Stomach (tissue), 9 donors: Measurements from ENCODE around the gene RPS14. TPM values are rescaled to one million over a fixed set of nuclear protein-coding genes. Genes with fewer than 3 reads are reported as not detected.
A peak's percentile ranks its signal among the peaks of the same experiment; 100 is the strongest.

Experiments used
- DNase-seq, 2 donors: peaks; one replicate each; pipeline versions ENCODE4 v3.0.0 to v3.0.0-alpha.2; 2013 to 2019
- H3K27ac ChIP-seq, 5 donors: fragments of 200-600 bp in 4 of 5; sonication (generic) in 4 of 5; one replicate each; pipeline ENCODE4 v1.5.1; 2013 to 2019; ENCODE audit warnings: mild to moderate bottlenecking in 1 of 5, moderate library complexity in 1 of 5
- H3K27me3 ChIP-seq, 3 donors: fragments of 200-600 bp; sonication (generic); one replicate each; pipeline ENCODE4 v1.5.1; 2017 to 2019; ENCODE audit warnings: mixed run types in 1 of 3
- H3K36me3 ChIP-seq, 4 donors: fragments of 200-600 bp; sonication (generic); 1 replicate in 3 of 4; 2 replicates in 1 of 4; pipeline ENCODE4 v1.5.1; 2016 to 2019
- H3K4me1 ChIP-seq, 4 donors: fragments of 200-600 bp; sonication (generic); one replicate each; pipeline ENCODE4 v1.5.1; 2016 to 2019
- H3K4me3 ChIP-seq, 4 donors: fragments of 200-600 bp; sonication (generic) in 3 of 4; one replicate each; pipeline ENCODE4 v1.5.1; 2016 to 2019; ENCODE audit warnings: mild to moderate bottlenecking in 1 of 4
- H3K9me3 ChIP-seq, 4 donors: fragments of 200-600 bp; sonication (generic); one replicate each; pipeline ENCODE4 v1.5.1; 2016 to 2019
- CTCF ChIP-seq, 7 experiments: fragments of 450-650 bp in 4 of 7; fragments of 200-600 bp in 3 of 7; sonication (generic) in 3 of 7; IDR thresholded peaks; one replicate each; pipeline ENCODE4 v1.5.1; 2016 to 2019; ENCODE audit warnings: antibody characterized with exemption in 7 of 7, control low read depth in 2 of 7, mild to moderate bottlenecking in 1 of 7
- EP300 ChIP-seq: sonication (generic); formaldehyde crosslinking; IDR thresholded peaks from one replicate; pipeline ENCODE4 v1.6.1; 2017; ENCODE audit warnings: antibody characterized with exemption
- POLR2A ChIP-seq, 4 donors: fragments of 450-650 bp; IDR thresholded peaks; one replicate each; pipeline ENCODE4 v1.6.1; 2016; ENCODE audit warnings: antibody characterized with exemption in 4 of 4, control low read depth in 2 of 4, mild to moderate bottlenecking in 1 of 4, moderate library complexity in 1 of 4
- POLR2AphosphoS5 ChIP-seq, 3 donors: sonication (generic); formaldehyde crosslinking; IDR thresholded peaks; one replicate each; pipeline ENCODE4 v1.6.1; 2016; ENCODE audit warnings: antibody characterized with exemption in 3 of 3
- WGBS, 5 donors: extraction: QIAGEN DNeasy Blood & Tissue Kit in 3 of 5; methylation state at CpG; one replicate each; pipeline versions ENCODE4 v1.1.5 to v1.1.7; 2013 to 2018; 5-methylcytosine and 5-hydroxymethylcytosine counted together
- intact Hi-C: fragments of 100-400 bp; cut with DNase I; formaldehyde crosslinking; loops from one replicate; pipeline ENCODE4 v1.15.1; 2023; ENCODE audit warnings: low total_unique reads
- polyA plus RNA-seq, 3 donors: library from polyadenylated mRNA; stranded (reverse); fragments of 200-250 nt; gene quantifications; one replicate each; pipeline ENCODE4 v1.2.3, GENCODE V29; 2013
- total RNA-seq, 5 donors: library from RNA; depleted of rRNA; stranded (reverse); fragments of >200 nt; gene quantifications; one replicate each; pipeline versions ENCODE4 v1.1.0 to v1.2.3, GENCODE V29; 2014 to 2016
- donor health status: healthy with polysubstance abuse.
- donor health status: Bipolar disorder and iron deficiency.
- donor health status: healthy.

Gene RPS14
- total and polyA plus RNA-seq, 8 donors = 899 to 6,427 (median 3,570) TPM

DNA sequence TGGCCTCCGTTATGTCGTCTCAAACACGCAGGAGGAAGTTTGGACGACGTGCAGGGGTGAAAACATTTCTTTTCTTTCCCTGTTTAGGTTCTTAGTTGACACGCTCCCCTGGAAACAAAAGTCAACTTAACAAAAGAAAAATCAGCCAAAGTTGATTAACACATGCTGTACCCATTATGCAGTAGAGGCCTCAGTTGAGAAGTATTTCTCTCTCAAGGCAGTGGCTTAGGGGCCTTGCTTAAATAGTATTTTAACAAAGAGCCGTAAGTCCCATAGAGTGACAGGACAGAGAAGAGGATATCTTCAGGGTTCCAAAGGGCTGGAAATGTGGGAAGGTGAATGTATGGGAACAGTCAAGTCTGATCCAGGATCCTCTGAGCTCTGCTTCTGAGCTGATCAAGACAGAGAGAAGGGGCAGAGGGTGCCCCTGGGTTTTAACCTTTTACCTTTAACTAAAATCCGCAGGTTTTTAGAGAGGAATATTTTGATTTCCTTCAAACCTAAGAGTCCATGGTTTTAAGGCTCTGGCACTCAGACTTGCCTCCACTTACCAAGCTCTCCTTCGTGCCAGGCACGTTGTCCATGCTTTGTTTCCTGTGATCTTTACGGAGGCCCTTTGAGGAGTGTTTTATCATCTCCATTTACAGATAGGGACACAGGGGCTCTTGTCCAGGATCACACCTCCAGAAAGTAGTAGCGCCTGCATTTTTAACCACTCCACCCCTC lies 36.2 kb downstream of the RPS14 start:
- peaks cover 17 to 49% (median 29%) of the 10 kb centered on the region in 4 donors for H3K4me1 ChIP-seq
- H3K27me3 ChIP-seq = no peaks in the 10 kb centered on the region
- H3K4me3 ChIP-seq = peak overlapping the region in 3 of 4 donors; percentile 46 to 57 (median 48)
- 46 to 56% (median 48%) methylated on average over 12 of the region's 12 CpGs for WGBS, 5 donors
- peak overlapping the region; percentile 78 to 96 (median 86) for H3K27ac ChIP-seq
- no peak for DNase-seq
- no peaks in the 10 kb centered on the region for H3K9me3 ChIP-seq
- peaks cover 0 to 8% (median 0%) of the 10 kb centered on the region in 4 donors for H3K36me3 ChIP-seq
- TF ChIP-seq EP300 (no peak), CTCF (IDR thresholded peaks at IDR 0.05) (no peak)
- intact Hi-C loops = no loop called here

DNA sequence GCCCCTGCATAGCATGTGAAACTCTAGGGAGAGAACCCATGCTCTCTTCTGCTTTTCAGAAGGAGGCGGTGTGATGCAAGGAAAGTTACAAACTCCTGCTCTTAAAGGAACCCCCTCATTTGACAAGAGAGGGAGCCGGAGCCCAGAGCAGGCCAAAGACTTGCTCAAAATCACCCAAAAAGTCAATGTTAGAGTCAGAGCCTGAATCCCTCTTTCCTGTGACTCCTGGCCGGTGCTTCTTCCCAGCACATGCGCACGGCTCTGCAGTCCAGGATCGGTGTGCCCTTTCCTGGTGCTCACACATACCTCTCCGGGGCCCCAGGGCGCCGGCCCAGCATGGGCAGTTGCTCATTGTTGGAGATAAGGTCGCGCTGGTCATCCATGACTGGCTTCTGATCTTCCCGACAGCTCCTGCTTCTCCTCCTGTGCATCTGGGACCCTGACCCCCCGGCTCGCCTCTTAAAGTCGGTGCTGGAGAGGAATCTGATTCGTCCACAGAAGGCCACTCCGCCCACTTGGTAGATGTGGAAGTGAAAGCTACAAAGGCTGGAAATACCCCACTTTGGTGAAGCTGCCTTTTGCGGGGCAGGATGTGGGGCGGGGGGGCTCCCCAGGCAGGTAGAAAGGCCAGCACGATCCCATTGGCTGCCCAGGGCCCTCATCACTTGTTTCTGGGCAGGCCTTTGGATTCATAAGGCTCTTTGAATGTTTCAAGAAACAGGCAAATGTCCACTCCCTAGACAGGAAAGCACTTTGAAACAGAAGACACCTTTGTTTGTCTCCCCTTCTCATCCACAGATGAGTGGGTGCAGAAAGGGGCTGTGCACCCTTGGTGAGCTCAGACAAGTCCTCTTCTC lies 37.0 kb downstream of the RPS14 start, which contains the start of gene CD74:
CD74 (minus strand) TSS at position 592 of the 857 bp plus-strand sequence; CDS start at position 431, 161 bp downstream.
- Histone ChIP-seq H3K36me3 (peaks cover 0 to 16% (median under 1%) of the 10 kb centered on the region in 4 donors), H3K4me3 (peak within 1 kb of the TSS; percentile 46 to 57 (median 52)), H3K9me3 (no peaks in the 10 kb centered on the region), H3K4me1 (peaks cover 17 to 55% (median 32%) of the 10 kb centered on the region in 4 donors), H3K27ac (peak within 1 kb of the TSS; percentile 78 to 96 (median 86)), H3K27me3 (no peaks in the 10 kb centered on the region)
- peak; percentile 93 to 95 for DNase-seq
- TF ChIP-seq POLR2AphosphoS5 (IDR thresholded peaks at IDR 0.05) (peak in 2 of 3 donors; percentile 96), POLR2A (IDR thresholded peaks at IDR 0.05) (peak in 1 of 4 donors; percentile 54), CTCF (IDR thresholded peaks at IDR 0.05) (no peak)
- intact Hi-C loops = no loop called here
- 6 to 28% (median 8%) methylated on average over 19 to 20 of the region's 20 CpGs for WGBS, 5 donors

GRCh38 chr5:150411245-150411979 lies 38.1 kb downstream of the RPS14 start:
- intact Hi-C loops = no loop called here
- WGBS, 5 donors = 34 to 58% (median 55%) methylated on average over 5 of the region's 5 CpGs
- H3K4me1 ChIP-seq = peaks cover 17 to 55% (median 36%) of the 10 kb centered on the region in 4 donors
- H3K9me3 ChIP-seq = no peaks in the 10 kb centered on the region
- TF ChIP-seq CTCF (IDR thresholded peaks at IDR 0.05) = no peak
- peak in 1 of 3 donors; percentile 51 for TF ChIP-seq POLR2AphosphoS5 (IDR thresholded peaks at IDR 0.05)
- H3K27ac ChIP-seq = peak overlapping the region; percentile 70 to 96 (median 86)
- peak; percentile 75 to 77 for DNase-seq
- peaks cover under 1 to 27% (median 9%) of the 10 kb centered on the region in 4 donors for H3K36me3 ChIP-seq
- H3K27me3 ChIP-seq = no peaks in the 10 kb centered on the region
- peak overlapping the region; percentile 46 to 57 (median 52) for H3K4me3 ChIP-seq
